Liver (tissue), 9 donors: ENCODE measurements around the gene ACSL1. TPM values are rescaled to one million over a fixed set of nuclear protein-coding genes. Genes with fewer than 3 reads are reported as not detected.

ENCODE experiments used
- DNase-seq: peaks from one replicate; pipeline ENCODE4 v3.0.0-alpha.2; 2017; ENCODE audit warnings: low spot score
- H3K27ac ChIP-seq, 2 donors: one replicate each; pipeline ENCODE4 v1.7.0; 2013; ENCODE audit warnings: inconsistent platforms in 2 of 2, low read length in 2 of 2, control low read depth in 1 of 2, low read depth in 1 of 2, mild to moderate bottlenecking in 1 of 2
- H3K27me3 ChIP-seq, 4 donors: one replicate each; pipeline versions ENCODE4 v1.6.1 to v1.7.0; 2013; ENCODE audit warnings: low read length in 3 of 4, inconsistent platforms in 1 of 4, mild to moderate bottlenecking in 1 of 4, moderate library complexity in 1 of 4; ENCODE audit not compliant: control insufficient read depth in 4 of 4, insufficient read depth in 4 of 4
- H3K36me3 ChIP-seq, 4 donors: one replicate each; pipeline versions ENCODE4 v1.6.1 to v1.7.0; 2013; ENCODE audit warnings: low read length in 3 of 4, mild to moderate bottlenecking in 3 of 4, low read depth in 1 of 4, moderate library complexity in 1 of 4; ENCODE audit not compliant: control insufficient read depth in 4 of 4, insufficient read depth in 3 of 4
- H3K4me1 ChIP-seq, 4 donors: one replicate each; pipeline versions ENCODE4 v1.6.1 to v1.7.0; 2013; ENCODE audit warnings: low read length in 3 of 4, mild to moderate bottlenecking in 3 of 4, moderate library complexity in 1 of 4; ENCODE audit not compliant: control insufficient read depth in 4 of 4, insufficient read depth in 4 of 4
- H3K4me3 ChIP-seq, 3 donors: one replicate each; pipeline versions ENCODE4 v1.6.1 to v1.7.0; 2013; ENCODE audit warnings: low read length in 3 of 3, control low read depth in 1 of 3, low read depth in 1 of 3, mild to moderate bottlenecking in 1 of 3
- H3K9ac ChIP-seq, 2 donors: one replicate each; pipeline ENCODE4 v1.7.0; 2013; ENCODE audit warnings: low read length in 2 of 2, mild to moderate bottlenecking in 2 of 2, moderate library complexity in 2 of 2, control low read depth in 1 of 2, low read depth in 1 of 2
- H3K9me3 ChIP-seq, 4 donors: one replicate each; pipeline versions ENCODE4 v1.6.1 to v1.7.0; 2013; ENCODE audit warnings: low read length in 3 of 4; ENCODE audit not compliant: control insufficient read depth in 4 of 4
- EGR1 ChIP-seq, 2 donors: IDR thresholded peaks; 2 replicates each; pipeline ENCODE4 v1.6.1; 2016 to 2018; ENCODE audit warnings: antibody characterized with exemption in 2 of 2, low read depth in 2 of 2
- FOXA1 ChIP-seq: IDR thresholded peaks from 2 replicates; pipeline ENCODE4 v1.6.1; 2016; ENCODE audit warnings: antibody characterized with exemption
- FOXA2 ChIP-seq: IDR thresholded peaks from 2 replicates; pipeline ENCODE4 v1.6.1; 2016; ENCODE audit warnings: antibody characterized with exemption
- GABPA ChIP-seq, 2 donors: IDR thresholded peaks in 1 of 2; conservative IDR thresholded peaks in 1 of 2; 2 replicates each; pipeline ENCODE4 v1.6.1; 2016; ENCODE audit warnings: antibody characterized with exemption in 2 of 2, mild to moderate bottlenecking in 1 of 2, moderate library complexity in 1 of 2
- HNF4A ChIP-seq, 2 donors: conservative IDR thresholded peaks; 2 replicates each; pipeline ENCODE4 v1.6.1; 2016; ENCODE audit warnings: antibody characterized with exemption in 2 of 2, mild to moderate bottlenecking in 2 of 2
- HNF4G ChIP-seq: IDR thresholded peaks from 2 replicates; pipeline ENCODE4 v1.6.1; 2016; ENCODE audit warnings: antibody characterized with exemption
- JUND ChIP-seq, 2 donors: IDR thresholded peaks; 2 replicates each; pipeline ENCODE4 v1.6.1; 2016; ENCODE audit warnings: antibody characterized with exemption in 2 of 2
- MAX ChIP-seq: IDR thresholded peaks from 2 replicates; pipeline ENCODE4 v1.6.1; 2016; ENCODE audit warnings: antibody characterized with exemption
- NR2F2 ChIP-seq: IDR thresholded peaks from 2 replicates; pipeline ENCODE4 v1.6.1; 2016; ENCODE audit warnings: antibody characterized with exemption
- RAD21 ChIP-seq, 2 donors: IDR thresholded peaks; 2 replicates each; pipeline ENCODE4 v1.6.1; 2016; ENCODE audit warnings: antibody characterized with exemption in 2 of 2, mild to moderate bottlenecking in 2 of 2
- REST ChIP-seq: IDR thresholded peaks from 2 replicates; pipeline ENCODE4 v1.6.1; 2016; ENCODE audit warnings: antibody characterized with exemption, mild to moderate bottlenecking
- RXRA ChIP-seq, 2 donors: IDR thresholded peaks; 2 replicates each; pipeline ENCODE4 v1.6.1; 2017 to 2018; ENCODE audit warnings: antibody characterized with exemption in 2 of 2, mild to moderate bottlenecking in 1 of 2
- SP1 ChIP-seq: IDR thresholded peaks from 2 replicates; pipeline ENCODE4 v1.6.1; 2018; ENCODE audit warnings: antibody characterized with exemption, mild to moderate bottlenecking
- TAF1 ChIP-seq: conservative IDR thresholded peaks from 2 replicates; pipeline ENCODE4 v1.6.1; 2016; ENCODE audit warnings: antibody characterized with exemption, mild to moderate bottlenecking
- YY1 ChIP-seq: IDR thresholded peaks from 2 replicates; pipeline ENCODE4 v1.6.1; 2016; ENCODE audit warnings: antibody characterized with exemption, mild to moderate bottlenecking
- WGBS: extraction: QIAGEN DNeasy Blood & Tissue Kit; methylation state at CpG from one replicate; pipeline ENCODE4 v1.1.7; 2013; 5-methylcytosine and 5-hydroxymethylcytosine counted together
- polyA plus RNA-seq, 2 donors: library from polyadenylated mRNA; stranded (reverse) in 1 of 2; unstranded in 1 of 2; fragments of 200-250 nt in 1 of 2; fragments of >200 nt in 1 of 2; fragmentation: Nextera tagmentation in 1 of 2; extraction: Ambion mirVana in 1 of 2; gene quantifications; one replicate each; pipeline versions ENCODE4 v1.2.1 to v1.2.3, GENCODE V29; 2013 to 2015
- total RNA-seq, 2 donors: library from RNA; depleted of rRNA; stranded (reverse); fragments of >200 nt; gene quantifications; one replicate each; pipeline ENCODE4 v1.2.3, GENCODE V29; 2014
- TF ChIP-seq, protein P1 (sequence below): IDR thresholded peaks from 2 replicates; pipeline ENCODE4 v1.6.1; 2016; ENCODE audit warnings: antibody characterized with exemption
- TF ChIP-seq, protein P2 (sequence below): IDR thresholded peaks from 2 replicates; pipeline ENCODE4 v1.6.1; 2016; ENCODE audit warnings: antibody characterized with exemption
- donor health status: healthy.
- donor health status: healthy.
- donor health status: healthy.
- donor health status: healthy.
- donor health status: healthy.

The ACSL1 gene
- total and polyA plus RNA-seq, 4 donors = 210 to 2,226 (median 878) TPM

DNA sequence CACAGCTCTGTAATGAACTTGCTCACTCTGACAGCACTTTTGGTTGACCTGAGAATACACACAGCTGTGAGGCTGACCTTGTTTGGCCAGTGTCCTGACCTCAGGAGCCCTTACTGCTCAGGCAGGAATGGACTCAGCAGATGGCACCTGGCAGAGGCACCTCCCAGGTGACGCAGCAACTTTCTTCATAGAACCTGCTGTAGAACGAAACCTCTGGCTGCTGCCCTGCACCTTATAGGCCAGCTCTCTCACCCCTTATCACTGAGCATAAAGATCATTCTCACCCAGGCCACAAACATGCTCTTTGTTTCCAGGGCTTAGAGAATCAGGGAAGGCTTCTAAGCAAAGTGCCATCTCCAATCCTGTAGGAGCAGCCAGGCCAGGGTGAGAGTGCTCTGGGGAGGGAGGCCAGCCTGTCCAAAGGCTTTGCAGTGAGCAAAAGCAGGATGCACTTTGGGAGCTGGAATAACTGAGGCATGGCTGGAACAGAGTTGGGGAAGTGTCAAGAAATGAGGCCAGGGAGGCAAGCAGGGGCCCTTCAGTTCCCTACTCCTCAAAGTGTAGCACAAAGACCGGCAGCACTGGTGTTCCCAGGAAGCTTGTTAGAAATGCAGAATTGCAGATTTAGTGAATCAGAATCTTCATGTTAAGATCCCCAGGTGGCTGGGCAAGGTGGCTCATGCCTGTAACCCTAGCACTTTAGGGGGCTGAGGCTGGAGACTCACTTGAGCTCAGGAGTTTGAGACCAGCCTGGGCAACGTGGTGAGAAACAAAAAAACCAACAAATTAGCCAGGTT, 78.5 kb downstream of the ACSL1 start:
- Histone ChIP-seq H3K9me3 (no peaks in the 10 kb centered on the region), H3K36me3 (no peaks in the 10 kb centered on the region), H3K27me3 (no peaks in the 10 kb centered on the region), H3K4me1 (peaks cover 3 to 42% (median 27%) of the 10 kb centered on the region in 4 donors), H3K4me3 (no peak overlapping the region), H3K27ac (peak overlapping the region; percentile 67 to 73), H3K9ac (peak overlapping the region in 1 of 2 donors; percentile 16)
- 64% methylated on average over 4 of the region's 4 CpGs for WGBS
- TF ChIP-seq JUND (IDR thresholded peaks at IDR 0.05) (peak in 1 of 2 donors; percentile 50), FOXA2 (no peak), RXRA (IDR thresholded peaks at IDR 0.05) (peak; percentile 96 to 98), REST (peak; percentile 6), SP1 (peak; percentile 24), MAX (peak; percentile 16), TAF1 (no peak), YY1 (peak; percentile 22), HNF4G (no peak), RAD21 (IDR thresholded peaks at IDR 0.05) (no peak), GABPA (IDR thresholded peaks at IDR 0.05 in 1 of 2, conservative IDR thresholded peaks at IDR 0.05 in 1 of 2) (no peak), HNF4A (conservative IDR thresholded peaks at IDR 0.05) (peak; percentile 45 to 53), EGR1 (IDR thresholded peaks at IDR 0.05; ENCODE audit: low read depth in 2 of 2) (no peak)
- TF ChIP-seq, protein P1, sequence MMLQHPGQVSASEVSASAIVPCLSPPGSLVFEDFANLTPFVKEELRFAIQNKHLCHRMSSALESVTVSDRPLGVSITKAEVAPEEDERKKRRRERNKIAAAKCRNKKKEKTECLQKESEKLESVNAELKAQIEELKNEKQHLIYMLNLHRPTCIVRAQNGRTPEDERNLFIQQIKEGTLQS = no peak
- DNase-seq = peak; percentile 68

- peak overlapping the region in 1 of 2 donors; percentile 23 for H3K9ac ChIP-seq
- peak; percentile 79 for DNase-seq
- H3K9me3 ChIP-seq = no peaks in the 10 kb centered on the region
- H3K36me3 ChIP-seq = no peaks in the 10 kb centered on the region
- WGBS = 17% methylated on average over 10 of the region's 10 CpGs
- H3K27me3 ChIP-seq = no peaks in the 10 kb centered on the region
- no peak overlapping the region for H3K4me3 ChIP-seq
- peaks cover 3 to 42% (median 27%) of the 10 kb centered on the region in 4 donors for H3K4me1 ChIP-seq
- peak overlapping the region; percentile 67 to 73 for H3K27ac ChIP-seq
- TF ChIP-seq RXRA (IDR thresholded peaks at IDR 0.05) (peak in 1 of 2 donors; percentile 15), RAD21 (IDR thresholded peaks at IDR 0.05) (peak; percentile 83 to 85), MAX (no peak), HNF4A (conservative IDR thresholded peaks at IDR 0.05) (peak in 1 of 2 donors; percentile 25), FOXA1 (peak; percentile 16), NR2F2 (peak; percentile 26), EGR1 (IDR thresholded peaks at IDR 0.05; ENCODE audit: low read depth in 2 of 2) (peak in 1 of 2 donors; percentile 16), JUND (IDR thresholded peaks at IDR 0.05) (peak in 1 of 2 donors; percentile 7), REST (no peak), SP1 (peak; percentile 62)
- TF ChIP-seq, protein P1 = peak; percentile 33
- TF ChIP-seq, protein P2, sequence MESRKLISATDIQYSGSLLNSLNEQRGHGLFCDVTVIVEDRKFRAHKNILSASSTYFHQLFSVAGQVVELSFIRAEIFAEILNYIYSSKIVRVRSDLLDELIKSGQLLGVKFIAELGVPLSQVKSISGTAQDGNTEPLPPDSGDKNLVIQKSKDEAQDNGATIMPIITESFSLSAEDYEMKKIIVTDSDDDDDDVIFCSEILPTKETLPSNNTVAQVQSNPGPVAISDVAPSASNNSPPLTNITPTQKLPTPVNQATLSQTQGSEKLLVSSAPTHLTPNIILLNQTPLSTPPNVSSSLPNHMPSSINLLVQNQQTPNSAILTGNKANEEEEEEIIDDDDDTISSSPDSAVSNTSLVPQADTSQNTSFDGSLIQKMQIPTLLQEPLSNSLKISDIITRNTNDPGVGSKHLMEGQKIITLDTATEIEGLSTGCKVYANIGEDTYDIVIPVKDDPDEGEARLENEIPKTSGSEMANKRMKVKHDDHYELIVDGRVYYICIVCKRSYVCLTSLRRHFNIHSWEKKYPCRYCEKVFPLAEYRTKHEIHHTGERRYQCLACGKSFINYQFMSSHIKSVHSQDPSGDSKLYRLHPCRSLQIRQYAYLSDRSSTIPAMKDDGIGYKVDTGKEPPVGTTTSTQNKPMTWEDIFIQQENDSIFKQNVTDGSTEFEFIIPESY = no peak
These were observed 79.7 kb downstream of the ACSL1 start for GRCh38 chr4:184745831-184746795.
